ENCODE data around the gene ARMC9. TPM values are rescaled to one million over a fixed set of nuclear protein-coding genes. Genes with fewer than 3 reads are reported as not detected.

Gene ARMC9
- total RNA-seq, 1 experiment from 2014 or later, result 16.4 TPM

- no peak overlapping the region for H3K27ac ChIP-seq (ENCODE audit: low read depth, low read length)
- no peaks in the 10 kb centered on the region for H3K9me3 ChIP-seq (ENCODE audit: control insufficient read depth in 1 of 2, insufficient read depth in 1 of 2, low read depth in 1 of 2, low read length in 2 of 2)
- no peaks in the 10 kb centered on the region for H3K79me2 ChIP-seq (ENCODE audit: insufficient read depth, low read length)
- H3K4me1 ChIP-seq (ENCODE audit: control insufficient read depth in 1 of 2, insufficient read depth in 2 of 2, low read length in 2 of 2), result no peaks in the 10 kb centered on the region
- no peak overlapping the region for H3K9ac ChIP-seq (ENCODE audit: low read length)
- H3K9me2 ChIP-seq (ENCODE audit: insufficient read depth), result no peaks in the 10 kb centered on the region
- H2AFZ ChIP-seq (ENCODE audit: low read depth, low read length, poor library complexity, severe bottlenecking), result no peak overlapping the region
- RAD21 ChIA-PET (ENCODE audit: low non-redundant PET in 1 of 2, low total read pairs in 2 of 2, uncharacterized antibody in 2 of 2, unreplicated experiment in 2 of 2), result no interaction called here
- DNase-seq (ENCODE audit: low read depth, low spot score), result no peak
- CTCF ChIA-PET, result no interaction called here
- no peak overlapping the region for H3K4me3 ChIP-seq (replicated peaks in 1 of 2; ENCODE audit: low read depth in 1 of 2, low read length in 2 of 2)
- intact Hi-C loops (cut with micrococcal nuclease), result no loop called here
- H4K20me1 ChIP-seq (ENCODE audit: insufficient read depth), result no peaks in the 10 kb centered on the region
- BruUV-seq (replicated peaks), result no TSS peak
- TF ChIP-seq SP1 (IDR thresholded peaks at IDR 0.05; ENCODE audit: low read depth), result no peak
- TF ChIP-seq POLR2AphosphoS5 (IDR thresholded peaks at IDR 0.05; ENCODE audit: low read depth, low read length), result no peak
- TF ChIP-seq MAX (IDR thresholded peaks at IDR 0.05), result no peak
- TF ChIP-seq RAD21 (IDR thresholded peaks at IDR 0.05; ENCODE audit: low read depth), result no peak
- no peak for TF ChIP-seq ZBTB33 (IDR thresholded peaks at IDR 0.05; ENCODE audit: extremely low read depth, insufficient replicate concordance, low read length)
- no peak for TF ChIP-seq SRF (IDR thresholded peaks at IDR 0.05; ENCODE audit: low read depth)
- TF ChIP-seq CBX3 (IDR thresholded peaks at IDR 0.05; ENCODE audit: low read depth), result no peak
- no peak for TF ChIP-seq CEBPB (IDR thresholded peaks at IDR 0.05; ENCODE audit: low read depth)
- no peak for TF ChIP-seq YY1 (IDR thresholded peaks at IDR 0.05; ENCODE audit: extremely low read depth, insufficient replicate concordance, low read depth, low read length)
- no peak for TF ChIP-seq ATF3 (IDR thresholded peaks at IDR 0.05)
- TF ChIP-seq SIN3A (IDR thresholded peaks at IDR 0.05; ENCODE audit: low read depth), result no peak
- no peak for TF ChIP-seq JUND (IDR thresholded peaks at IDR 0.05)
- TF ChIP-seq FOSL1 (IDR thresholded peaks at IDR 0.05; ENCODE audit: low read depth), result no peak
- TF ChIP-seq ZFX (IDR thresholded peaks at IDR 0.05), result no peak
- TF ChIP-seq ZNF274 (IDR thresholded peaks at IDR 0.05; ENCODE audit: low read depth, low read length), result no peak
- no peak for TF ChIP-seq TCF7L2 (IDR thresholded peaks at IDR 0.05; ENCODE audit: borderline replicate concordance, extremely low read depth, insufficient read depth, insufficient read length)
- TF ChIP-seq CTCF (IDR thresholded peaks at IDR 0.05 in 2 of 3, conservative IDR thresholded peaks at IDR 0.05 in 1 of 3; ENCODE audit: borderline replicate concordance in 1 of 3, insufficient read depth in 1 of 3, low read depth in 2 of 3, low read length in 2 of 3), result no peak
- no peak for TF ChIP-seq POLR2A (IDR thresholded peaks at IDR 0.05; ENCODE audit: borderline replicate concordance, extremely low read depth, insufficient read depth, insufficient read length)
- no peak for ATAC-seq
- no peak overlapping the region for H3K4me2 ChIP-seq (ENCODE audit: low read length)
- H3K36me3 ChIP-seq (ENCODE audit: control insufficient read depth in 1 of 2, insufficient read depth in 2 of 2, low read length in 2 of 2), result no peaks in the 10 kb centered on the region
- POLR2A ChIA-PET, result no interaction called here
- H3K27me3 ChIP-seq (ENCODE audit: insufficient read depth, low read length), result no peaks in the 10 kb centered on the region
These were observed 120.5 kb downstream of the ARMC9 start for GRCh38 chr2:231318954-231319353.
